Stromal cell of bone marrow (primary cell): ENCODE data around the gene CRELD1.

ENCODE experiments used
- DNase-seq: peaks from one replicate; pipeline ENCODE4 v3.0.0-alpha.2; 2012; ENCODE audit warnings: low read depth

CRELD1 gene

DNA sequence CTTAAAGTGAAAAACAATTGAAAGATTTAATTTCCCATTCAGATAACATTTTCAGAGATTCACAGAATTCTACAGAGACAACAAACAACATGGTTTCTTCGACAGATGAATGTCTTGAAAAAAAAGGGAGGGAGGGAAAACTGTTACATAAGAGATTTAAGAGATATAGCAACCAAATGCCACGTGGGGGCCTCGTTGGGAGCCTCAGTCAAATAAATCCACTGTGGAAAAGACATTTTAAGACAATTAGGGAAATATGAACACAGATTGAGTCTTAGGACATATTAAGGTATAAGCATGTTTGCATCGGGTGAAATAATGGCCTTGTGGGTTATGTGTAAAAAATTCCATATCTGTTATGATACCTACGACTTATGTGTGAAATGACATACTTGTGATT, 23.6 kb downstream of the CRELD1 start:
- DNase-seq = no peak

DNA sequence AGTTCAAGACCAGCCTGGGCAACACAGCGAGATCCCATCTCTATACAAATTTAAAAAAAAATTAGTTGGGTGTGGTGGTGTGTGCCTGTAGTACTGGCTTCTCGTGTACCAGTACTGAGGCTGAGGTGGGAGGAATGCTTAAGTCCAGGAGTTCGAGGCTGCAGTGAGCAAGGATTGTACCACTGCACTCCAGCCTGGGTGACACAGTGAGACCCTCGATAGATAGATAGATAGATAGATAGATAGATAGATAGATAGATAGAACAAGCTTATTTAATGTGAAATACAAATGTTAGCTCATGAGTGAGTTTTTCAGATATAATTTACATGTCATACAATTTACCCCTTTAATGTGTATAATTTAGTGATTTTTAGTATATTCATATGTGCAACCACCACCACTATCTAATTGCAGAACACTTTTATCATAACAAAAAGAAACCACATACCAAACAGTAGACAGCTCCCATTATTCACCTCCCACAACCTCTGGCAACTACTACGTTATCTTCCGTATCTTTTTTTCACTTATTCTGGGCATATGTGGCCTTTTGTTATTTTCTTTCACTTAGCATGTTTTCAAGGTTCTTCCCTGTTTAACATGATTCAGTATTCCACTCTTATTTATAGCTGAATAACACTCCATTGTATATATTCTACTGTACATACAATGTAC, 31.7 kb downstream of the CRELD1 start:
- DNase-seq = no peak

DNA sequence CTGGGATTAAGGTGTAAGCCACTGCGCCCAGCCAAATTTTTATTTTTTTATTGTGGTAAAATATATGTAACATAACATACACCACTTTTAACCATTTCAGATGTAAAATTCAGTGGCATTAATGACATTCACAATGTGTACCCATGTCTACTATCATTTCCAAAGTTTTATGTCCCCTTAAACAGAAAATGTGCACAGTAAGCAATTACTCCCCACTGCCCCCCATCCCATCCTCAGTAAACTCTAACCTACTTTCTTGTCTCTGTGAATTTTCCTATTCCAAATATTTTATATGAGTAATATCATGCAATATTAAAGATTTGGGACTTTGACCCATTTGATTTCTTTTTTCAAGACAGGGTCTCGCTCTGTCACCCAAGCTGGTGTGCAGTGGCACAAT, 33.2 kb downstream of the CRELD1 start:
- no peak for DNase-seq

DNA sequence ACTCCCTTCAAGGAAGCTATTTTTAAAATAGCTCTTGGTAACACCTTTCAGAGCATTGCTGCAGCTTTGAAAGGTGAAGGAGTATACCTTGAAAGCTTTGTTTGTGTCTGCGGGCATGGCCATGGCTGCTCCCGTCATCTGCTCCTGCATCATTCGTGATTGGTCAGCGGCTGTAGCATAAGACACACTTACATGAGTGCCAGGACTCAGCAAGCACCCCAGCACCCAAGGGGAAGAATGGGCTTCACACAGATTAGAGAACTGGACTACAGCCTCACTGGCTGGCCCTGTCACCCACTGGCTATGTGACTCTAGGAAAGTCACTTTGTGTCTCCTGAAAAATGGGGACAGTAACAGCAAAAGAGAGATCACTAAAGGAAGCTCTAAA, 36.0 kb downstream of the CRELD1 start:
- no peak for DNase-seq

DNA sequence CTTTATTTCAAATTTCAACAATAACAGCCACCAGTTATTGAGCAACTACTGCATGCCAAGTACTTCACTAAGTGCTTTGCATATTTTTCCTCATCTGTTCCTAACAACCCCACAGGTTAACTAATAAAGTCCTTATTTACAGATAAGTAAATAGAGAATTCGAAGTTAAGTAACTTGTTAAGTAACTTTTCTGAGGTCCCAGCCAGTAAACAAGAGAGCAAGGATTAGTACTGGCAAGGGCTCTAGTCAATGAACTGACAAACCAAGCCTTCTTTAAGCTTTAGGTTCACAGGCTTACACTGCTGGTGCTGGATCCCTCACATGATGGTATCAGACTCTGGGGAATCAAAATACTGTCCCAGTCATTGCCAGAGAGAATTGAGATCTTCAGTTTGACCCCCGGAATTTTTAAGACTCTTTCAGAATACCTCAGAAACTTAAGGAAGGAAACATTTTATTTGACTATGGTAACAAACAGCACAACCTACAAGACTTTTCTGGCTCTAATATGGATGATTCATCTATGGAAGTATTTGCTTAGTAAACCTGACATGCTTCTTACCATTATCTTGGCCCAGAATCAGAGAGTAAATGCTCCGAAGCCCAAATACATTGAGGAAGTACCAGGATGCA, 36.5 kb downstream of the CRELD1 start:
- no peak for DNase-seq

DNA sequence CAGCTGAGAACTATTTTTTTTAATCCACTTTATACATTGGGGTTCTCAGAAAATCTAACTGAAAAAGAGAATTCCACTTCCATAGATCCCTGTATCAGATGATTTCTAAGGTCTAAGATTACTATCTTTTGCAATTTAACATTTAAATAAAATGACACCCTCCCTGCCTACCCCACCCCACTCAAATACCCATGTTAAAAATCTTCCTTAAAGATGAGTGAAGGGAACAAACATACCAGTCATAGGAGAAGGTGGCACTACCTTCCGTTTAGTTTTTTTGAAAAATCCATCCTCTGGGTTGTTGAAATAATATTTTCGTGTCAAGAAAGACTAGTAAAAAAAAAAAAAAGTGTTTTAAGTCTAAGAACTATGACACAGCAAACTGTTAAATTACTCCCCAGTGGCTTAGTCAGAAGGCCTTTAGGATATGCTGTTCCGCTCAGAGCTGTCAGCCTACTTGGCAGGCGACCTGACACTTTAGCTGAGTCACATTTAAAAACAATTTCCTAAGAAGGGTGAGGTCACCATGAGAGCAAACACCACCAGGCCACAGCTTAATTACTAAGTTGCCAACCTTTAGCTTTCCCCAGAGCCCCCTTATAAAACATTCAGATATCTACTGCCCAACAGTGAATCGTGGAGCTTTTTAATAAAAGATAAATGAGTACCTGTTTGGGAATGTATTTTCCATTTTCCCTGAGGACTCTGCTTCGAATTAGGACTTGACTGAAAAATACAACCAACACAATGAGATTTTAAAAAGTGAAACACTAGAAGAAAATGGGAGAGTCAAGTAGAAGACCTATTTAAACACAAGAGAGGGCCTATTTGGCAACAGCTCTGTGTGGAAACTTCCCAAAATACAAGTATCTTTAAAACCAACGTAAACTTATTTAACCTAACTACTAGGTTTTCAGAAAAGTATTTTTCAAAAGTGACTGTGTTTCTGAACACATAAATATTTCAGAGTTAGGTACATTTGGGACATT, 43.4 kb downstream of the CRELD1 start:
- DNase-seq = peak; percentile 99

DNA sequence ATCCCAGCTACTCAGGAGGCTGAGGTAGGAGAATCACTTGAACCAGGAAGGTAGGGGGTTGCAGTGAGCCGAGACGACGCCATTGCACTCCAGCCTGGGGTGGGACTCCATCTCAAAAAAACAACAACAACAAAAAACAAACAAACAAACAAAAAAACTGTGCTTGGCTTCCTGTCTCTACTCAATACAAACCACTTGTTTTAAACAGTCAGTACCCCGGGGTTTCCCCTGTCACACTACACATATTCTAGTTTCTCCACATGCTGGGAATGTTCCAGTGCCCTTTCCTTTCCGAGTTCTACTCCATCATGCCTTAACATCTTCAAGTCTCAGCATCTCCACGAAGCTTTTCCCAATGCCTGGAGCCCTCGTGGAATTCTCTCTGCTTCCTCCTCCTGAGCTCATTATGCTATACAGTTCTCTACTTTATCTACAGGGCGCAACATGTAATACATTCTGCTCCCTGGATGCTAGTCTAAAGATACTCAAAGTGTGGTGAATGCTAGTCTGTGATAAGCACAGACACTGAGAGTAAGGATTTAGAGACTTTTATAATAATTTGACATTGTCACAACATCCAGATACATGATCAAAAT, 45.2 kb downstream of the CRELD1 start:
- DNase-seq = no peak

DNA sequence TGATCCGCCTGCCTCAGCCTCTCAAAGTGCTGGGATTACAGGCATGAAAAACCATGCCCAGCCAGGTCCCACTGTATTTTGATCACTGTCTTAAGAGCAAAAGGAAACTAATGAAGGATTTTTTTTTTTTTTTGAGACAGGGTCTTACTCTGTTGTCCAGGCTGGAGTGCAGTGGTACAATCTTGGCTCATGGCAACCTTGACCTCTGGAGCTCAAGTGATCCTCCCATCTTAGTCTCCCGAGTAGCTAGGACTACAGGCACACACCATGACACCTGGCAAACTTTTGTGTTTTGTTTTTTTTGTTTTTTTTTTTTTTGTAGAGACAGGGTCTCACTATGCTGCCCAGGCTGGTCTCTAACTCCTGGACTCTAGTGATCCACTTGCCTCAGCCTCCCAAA, 46.6 kb downstream of the CRELD1 start:
- DNase-seq = no peak

DNA sequence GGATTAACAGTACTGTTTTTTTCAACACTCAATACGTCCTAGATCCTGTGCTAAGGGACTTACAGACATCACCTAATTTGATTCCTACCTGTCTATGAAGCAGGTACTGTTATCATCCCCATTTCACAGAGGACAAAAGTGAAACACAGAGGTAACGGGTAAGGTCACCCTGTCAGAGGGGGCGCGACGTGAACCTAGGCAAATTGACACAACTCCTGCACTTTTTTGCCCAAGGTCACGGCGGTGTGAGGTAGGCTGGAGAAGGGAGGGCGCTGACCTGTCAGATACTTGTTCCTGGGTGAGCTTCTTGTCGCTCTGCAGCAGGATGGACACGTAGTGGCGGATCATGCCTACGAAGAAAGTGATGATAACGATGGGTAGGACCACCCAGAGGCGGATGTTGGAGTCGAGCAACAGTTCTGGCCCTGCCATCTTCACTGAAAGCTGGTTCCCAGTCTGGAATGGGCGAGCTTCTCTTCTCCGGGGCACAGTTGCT, 52.6 kb downstream of the CRELD1 start:
- no peak for DNase-seq

DNA sequence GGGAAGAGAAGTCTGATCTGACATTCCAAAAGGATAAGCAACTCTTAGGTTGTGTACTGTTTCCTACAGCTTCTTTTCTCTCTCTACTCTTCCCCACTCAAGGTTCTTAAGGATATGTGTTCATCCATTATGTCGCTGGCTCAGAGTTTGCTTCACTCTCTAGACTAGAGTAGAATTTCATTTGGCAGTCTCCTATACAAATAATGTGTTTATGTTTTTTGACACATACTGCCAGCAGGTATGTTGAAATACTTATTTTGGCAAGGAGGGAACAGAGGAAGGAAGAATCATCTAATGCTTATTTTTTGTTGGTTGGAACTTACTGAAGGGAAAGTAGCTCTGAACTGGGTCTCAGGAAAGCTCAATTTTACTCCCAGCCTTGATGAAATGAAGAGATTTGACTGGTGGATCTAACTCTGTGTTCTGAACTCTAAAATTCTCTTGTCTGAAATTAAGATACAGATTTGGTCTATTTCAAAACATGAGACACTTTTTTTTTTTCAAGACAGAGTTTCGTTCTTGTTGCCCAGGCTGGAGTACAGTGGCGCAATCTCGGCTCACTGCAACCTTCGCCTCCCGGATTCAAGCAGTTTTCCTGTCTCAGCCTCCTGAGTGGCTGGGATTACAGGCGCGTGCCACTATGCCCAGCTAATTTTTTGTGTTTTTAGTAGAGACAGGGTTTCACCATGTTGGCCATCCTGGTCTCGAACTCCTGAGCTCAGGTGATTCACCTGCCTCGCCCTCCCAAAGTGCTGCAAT, 60.6 kb downstream of the CRELD1 start:
- peak; percentile 67 for DNase-seq
